Raji (cell line): Measurements from ENCODE around the gene ANO3.

Experiments
- POLR2A ChIP-seq: IDR thresholded peaks from 2 replicates; pipeline ENCODE4 v1.6.1; 2011; ENCODE audit warnings: low read depth, low read length, control low read depth; ENCODE audit not compliant: insufficient read depth

ANO3 gene

DNA sequence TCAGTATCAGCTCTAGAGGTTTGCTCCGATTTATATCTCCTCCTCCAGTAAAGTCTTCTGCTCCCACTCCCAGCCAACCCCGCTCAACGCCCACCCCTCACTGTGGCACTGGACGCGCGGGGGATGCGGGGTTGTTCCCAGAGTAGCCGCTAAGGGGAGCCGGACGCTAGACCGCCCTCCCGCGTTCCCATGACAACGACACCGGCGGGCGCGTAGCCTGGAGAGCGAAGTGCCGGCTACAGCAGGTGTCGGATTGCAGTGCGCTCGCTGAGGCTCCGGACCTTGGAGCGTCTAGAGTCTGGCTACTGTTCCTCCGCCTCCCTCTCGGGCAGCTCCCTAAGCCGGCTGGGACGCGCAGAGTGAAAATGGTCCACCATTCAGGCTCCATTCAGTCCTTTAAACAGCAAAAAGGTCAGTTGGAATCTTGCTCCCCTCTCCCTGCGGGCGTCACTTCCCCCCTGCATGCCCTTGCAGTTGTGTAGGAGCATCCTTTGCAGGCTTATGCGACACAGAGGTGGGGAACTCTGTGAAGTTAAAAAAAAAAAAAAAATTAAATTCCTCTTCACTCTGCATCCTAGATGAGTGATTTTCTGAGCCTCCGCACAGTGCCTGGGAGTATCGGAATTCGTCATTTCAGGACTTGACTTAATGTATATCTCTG lies at the start of gene ANO3:
TSS of gene ANO3 (plus strand) at position 220 of the 661 bp plus-strand sequence. CDS start at position 366, 146 bp downstream.
- TF ChIP-seq POLR2A: no peak

DNA sequence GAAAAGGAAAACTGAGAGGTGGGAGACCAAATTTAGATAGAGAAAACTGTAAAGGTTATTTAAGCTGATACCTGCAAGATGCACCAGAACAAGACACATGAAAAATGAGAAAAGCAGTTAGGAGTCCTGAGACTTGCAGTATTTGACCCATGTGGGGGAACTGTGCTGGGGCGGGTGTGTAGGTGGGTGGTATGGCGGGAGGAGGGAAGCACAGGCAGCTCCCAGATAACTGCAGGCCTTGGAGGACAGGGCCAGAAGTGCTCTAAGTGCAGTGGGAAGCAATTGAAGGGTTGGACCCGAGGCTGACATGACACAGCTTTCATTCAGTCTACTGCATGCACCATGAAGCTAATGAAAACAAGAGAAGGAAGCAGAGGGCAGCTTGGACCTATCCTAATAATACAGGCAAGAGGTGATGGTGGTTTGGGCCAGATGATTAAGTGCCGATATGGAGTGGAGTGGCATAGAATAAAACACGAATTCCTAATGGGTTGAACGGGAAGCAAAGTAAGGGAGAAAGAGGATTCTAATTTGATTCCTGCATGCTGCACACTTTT lies 48.0 kb upstream of the ANO3 start:
- no peak for TF ChIP-seq POLR2A

DNA sequence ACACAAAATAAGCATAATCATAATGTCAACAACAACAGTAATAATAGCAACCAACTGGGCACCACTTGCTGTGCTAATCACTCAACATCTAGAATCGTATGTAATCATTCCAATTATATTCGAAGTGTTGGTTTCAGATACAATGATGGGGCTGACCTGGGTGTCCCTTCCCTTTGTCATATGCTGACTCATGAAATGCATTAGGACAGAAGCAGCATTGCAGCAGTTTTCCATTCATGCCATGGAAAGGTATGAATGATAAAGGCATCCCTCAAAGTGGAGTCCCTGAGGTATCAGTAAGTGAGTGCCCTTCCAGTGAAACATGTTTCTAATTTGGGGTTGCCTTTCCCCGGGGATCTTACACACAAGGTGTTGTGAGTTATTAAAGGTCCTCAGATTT lies 46.3 kb upstream of the ANO3 start:
- TF ChIP-seq POLR2A: no peak

DNA sequence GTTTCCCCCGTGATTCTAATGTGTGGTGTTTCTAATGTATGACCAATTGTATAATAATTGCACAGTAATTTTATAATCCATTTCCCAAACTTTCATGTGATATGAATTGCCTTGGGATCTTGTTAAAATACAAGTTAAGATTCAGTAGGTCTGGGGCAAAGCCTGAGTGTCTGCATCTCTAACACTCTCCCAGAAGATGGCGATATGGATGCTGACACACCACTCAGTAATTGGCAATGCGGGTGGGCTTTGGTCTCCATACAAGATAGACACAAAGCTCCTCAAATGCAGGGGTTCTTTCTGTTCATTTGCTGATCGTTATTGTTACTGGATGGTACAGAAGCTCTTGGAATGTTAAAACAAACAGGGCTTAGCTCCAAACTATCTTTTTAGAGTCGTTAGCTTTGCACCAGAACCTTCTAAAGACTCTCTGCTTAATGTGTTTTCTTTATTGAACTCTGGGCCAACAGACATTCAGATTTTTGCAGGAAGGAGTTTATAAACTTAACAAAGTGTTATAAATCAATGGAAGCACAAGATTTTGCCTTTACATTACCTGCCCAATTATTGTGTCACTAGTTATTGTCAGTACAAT lies 45.4 kb upstream of the ANO3 start:
- TF ChIP-seq POLR2A: no peak

DNA sequence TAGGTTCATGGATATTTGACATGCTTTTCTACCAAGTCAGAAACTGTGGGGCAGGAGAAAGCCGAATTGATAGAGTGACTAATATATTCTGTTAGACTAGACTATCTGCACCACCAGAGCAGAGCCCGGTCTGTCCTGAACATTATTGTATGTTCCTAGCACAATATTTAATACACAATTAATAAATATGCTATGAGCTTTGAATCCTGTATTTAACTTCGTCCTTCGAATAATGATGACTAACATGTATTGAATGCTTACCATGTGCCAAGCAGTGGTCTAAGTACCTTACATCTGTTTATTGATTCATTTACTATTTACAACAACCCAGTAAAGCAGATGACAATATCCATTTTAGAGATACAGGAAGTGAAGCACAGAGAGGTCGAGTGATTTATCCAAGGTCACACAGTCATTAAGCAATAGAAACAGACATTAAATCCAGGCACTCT lies 44.8 kb upstream of the ANO3 start:
- TF ChIP-seq POLR2A: no peak

DNA sequence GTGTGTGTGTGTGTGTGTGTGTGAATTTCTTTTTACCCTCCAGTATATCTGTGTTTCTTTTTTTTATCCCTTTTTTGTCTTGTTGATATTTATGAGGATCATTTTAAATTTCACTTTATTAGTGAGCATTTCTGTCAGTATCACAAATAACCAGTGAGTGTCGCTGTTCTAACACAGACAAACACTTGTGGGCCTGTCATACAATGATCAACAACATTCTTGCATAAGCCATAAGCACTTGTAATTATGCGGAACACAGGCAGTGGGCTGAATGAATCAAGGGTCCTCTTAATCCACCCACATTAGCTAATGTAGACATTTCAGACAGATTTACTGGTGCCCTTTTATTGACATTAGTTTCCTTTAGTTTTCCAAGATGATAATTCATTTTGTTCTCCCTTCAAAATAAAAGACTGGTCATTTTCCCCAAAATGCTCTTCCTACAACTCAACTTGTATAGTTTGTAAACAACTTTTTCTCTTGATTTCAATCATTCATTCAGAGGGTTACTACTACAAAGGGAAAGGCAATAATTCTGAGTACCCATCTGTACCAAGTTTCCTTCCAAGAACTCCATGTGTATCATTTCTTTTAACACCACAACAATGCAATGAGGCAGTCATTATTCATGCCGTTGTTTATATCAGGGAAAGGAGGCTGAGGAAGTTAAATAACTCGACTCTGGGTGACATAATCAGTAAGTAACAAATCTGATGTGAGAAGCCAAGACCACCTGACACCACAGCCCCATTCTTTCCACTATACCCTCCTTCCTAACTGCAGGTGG lies 34.5 kb upstream of the ANO3 start:
- TF ChIP-seq POLR2A: no peak

DNA sequence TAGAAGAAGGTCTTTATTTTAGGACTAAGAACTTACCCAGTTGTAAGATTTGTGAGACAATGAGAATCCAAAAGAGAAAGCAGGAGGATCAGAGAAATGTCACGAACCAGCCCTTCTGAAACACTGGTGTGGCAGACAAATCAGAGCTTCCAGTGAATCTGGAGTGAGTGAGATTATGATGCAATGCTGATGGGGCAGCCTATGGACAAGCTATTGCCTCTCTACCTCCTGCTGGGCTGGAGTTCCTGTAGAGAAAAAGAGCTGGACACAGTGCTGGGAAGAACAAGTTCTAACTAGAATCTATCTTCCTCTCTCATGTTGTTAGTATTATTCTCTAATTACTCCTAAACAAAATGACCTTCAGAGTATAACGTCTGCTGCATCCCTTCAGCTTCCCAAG lies 12.0 kb upstream of the ANO3 start:
- no peak for TF ChIP-seq POLR2A

DNA sequence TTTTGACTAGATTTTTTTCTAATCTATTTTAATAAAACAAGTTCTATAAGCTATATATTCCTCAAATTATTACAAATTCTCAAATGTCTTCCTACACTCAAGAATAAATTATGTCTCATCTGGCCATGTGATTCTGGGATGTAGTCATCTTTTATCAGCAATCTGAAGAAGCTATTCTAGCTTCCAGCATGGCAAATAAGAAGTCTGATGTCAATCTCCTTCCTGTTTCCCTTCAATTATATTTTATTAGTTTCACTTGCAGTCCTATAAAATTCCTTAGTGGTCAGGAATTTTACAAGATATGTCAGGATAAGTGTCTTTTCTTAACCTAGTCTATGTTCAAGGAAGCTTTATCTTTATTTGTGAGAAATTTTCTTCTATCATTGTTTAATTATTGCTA lies 10.4 kb upstream of the ANO3 start:
- TF ChIP-seq POLR2A: no peak

DNA sequence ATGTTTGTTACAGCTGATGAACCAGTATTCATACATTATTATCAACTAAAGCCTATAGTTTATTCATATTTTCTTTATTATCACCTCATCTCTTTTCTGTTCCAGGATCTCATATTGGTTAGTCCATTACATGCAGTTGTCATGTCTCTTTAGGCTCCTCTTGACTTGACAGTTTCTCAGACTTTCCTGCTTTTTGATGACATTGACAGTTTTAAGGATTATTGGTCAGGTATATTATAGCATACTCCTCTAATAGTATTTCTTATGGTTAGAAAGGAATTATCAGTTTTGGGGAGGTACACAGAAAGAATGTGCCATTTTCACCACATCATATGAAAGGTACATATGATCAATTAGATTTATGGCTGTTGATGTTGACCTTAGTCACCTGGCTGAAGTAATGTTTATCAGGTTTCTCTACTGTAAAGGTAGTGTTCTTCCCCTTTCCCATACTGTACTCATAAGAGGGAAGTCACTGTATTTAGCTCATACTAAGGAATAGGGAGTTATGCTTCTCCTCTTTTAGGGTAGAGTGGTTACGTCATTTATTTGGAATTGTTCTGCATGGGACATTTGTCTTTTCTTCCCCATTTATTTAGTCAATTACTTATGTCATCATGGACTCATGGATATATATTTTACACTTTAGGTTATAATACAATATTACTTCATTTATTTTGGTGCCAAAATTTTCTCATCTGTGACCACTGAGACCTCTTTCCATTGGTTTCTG lies 9.4 kb upstream of the ANO3 start:
- no peak for TF ChIP-seq POLR2A

DNA sequence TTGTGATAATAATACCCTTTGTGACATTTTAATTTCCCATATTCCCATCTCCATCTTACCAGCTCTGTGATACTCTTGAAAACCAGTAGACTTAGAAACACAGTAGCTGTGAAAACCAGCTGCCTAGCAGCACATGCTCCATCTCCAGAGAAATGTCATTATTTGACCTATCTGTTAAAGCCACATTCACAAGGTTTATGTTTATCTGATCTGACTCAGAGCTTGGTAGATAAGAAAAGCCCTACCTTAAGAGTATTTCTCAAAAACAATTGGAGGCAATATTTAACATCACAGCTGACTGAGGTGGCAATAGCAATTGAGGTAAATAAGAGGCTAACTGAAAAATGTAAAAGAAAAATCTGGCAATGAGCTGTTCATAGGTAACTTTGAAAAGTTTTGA lies 8.1 kb upstream of the ANO3 start:
- no peak for TF ChIP-seq POLR2A

DNA sequence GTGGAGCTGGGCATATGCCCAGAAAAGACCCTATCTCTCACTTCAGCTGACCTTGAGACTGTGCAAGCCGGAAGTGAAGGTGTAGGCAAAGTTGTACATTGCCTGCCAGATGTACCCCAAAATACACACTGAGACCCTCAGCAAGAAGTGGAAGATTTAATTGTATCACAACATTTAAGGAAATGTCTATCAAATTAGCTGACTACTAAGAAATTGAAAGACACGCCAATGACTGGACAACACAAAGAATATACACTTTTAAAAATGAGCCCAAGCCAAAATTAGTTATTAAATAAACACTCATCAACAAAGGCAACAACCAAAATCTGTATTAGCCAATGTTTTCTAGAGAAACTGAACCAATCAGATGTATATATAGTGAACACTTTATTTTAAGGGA lies 7.7 kb upstream of the ANO3 start:
- TF ChIP-seq POLR2A: no peak

DNA sequence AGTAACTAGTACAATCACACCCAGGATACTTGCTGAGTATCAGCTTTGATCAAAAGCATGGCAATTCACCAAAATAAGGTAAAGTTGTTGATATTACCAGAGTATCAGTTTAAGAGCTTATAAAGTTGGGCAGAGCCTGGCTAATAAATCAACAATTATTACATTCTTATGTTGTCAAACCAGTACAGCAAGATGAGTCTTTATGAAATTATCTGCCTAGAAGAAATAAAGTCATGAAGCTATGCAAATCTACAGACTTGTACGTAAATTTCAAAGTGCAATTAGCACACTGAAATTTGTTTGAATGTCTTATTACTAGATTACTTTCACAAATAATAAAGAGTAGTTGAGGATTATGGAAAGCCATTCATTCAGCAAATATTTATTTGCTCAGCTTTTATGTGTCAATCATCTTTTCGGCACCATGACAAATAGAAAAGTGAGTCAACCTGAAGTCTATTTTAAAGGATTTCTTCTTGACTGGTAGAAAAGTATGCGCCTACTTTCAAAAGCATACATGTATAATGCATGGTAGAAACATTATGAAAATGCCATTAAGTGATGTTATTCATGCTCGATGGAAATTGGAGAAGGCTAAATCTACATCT lies 5.0 kb upstream of the ANO3 start:
- no peak for TF ChIP-seq POLR2A

DNA sequence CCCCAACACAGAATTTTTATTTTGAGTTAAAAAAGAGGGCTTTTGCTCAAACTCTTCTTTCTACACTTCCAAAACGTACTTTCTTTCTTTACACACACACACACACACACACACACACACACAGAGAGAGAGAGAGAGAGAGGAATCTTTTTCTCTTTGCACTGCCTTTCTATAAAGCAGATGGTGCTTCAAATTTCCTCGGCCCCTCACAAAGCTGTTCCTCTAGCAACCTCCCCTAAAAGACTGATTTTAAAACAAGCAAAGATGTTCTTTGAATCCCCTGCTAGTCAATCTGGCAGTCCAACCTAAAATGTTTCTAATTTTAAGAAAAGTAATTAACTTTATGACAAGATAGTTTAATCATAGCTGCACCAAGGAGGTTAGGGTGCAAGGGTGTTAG lies 2.7 kb upstream of the ANO3 start:
- no peak for TF ChIP-seq POLR2A

DNA sequence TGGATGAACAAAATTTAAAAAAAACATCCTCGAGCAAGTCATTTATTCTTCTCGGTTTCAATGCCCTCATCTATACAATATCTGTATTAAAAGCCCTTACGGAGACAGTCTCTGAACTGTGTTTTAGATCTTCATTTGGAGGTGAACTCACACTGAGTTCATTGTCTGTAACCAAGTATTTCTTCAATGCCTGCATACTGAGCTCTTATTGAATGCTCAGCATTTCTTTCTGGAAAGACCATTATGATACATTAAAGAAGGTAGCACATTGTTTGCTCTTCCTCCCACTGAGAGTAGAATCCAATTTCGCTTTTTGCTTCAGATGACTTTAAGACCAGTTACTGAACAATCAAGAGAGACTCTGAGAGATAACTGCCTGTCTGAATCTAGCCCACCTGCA lies 1.7 kb upstream of the ANO3 start:
- TF ChIP-seq POLR2A: no peak

DNA sequence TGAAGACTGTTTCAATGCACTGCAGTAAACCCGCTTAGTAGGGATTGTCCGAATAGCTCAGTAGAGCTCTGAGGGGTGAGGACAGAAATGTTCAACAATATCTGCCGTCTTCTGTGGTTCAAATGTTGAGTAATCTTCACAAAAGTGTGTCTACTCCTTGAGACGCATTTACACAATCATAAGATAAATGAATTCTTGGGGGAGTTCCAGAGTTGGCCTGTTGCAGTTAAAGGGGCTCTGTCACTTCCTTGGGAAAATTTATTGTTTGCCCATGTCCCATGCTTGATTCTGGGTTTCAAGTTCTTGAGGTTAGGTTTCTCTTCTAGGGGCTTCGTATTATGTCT lies 614 bp downstream of the ANO3 start:
- no peak for TF ChIP-seq POLR2A

DNA sequence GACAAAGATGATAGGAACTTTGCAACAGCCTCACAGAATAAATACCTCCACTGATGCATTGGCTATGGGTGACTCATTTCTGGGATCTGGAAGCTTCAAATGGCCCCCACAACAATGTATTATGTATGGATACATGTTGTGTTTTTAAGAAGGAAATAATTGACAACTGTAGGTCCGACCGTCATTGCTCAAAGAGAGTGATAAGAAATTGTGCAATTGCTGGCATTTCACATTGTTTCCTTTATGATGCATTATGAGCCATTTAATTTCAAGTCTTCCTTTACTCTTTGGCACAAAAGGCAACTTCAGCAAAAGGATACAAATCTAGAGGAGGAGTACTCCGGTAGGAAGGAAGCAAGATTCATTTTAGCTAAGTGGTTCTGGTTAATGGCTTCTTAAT lies 2.0 kb downstream of the ANO3 start:
- no peak for TF ChIP-seq POLR2A

DNA sequence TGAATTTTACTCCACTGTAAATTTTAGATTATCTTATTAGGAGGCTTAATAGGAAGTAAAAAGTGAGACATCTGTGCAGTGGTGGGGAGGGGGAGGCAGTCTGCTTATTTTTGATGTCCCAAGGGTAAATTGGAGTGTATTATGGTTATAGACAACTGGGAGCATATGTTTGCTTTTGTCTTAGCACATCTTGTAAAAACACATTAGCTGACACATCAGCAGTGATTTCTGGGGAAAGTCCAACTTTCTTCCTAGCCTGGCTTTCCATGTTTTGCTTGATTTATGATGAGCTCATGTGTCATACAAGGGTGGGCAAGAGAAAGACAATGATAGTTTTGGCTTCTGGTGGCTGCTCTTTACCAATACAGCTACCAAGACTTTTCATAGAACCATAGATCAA lies 4.0 kb downstream of the ANO3 start:
- no peak for TF ChIP-seq POLR2A
